Tibial artery (tissue), 4 donors: ENCODE results near the gene SLC4A1AP.

Source experiments
- DNase-seq, 2 donors: peaks; one replicate each; pipeline ENCODE4 v3.0.0-alpha.2; 2019
- H3K27ac ChIP-seq, 2 donors: fragments of 200-600 bp; sonication (generic) in 1 of 2; 1 replicate in 1 of 2; 2 replicates in 1 of 2; pipeline ENCODE4 v1.5.1; 2018 to 2019; ENCODE audit warnings: mild to moderate bottlenecking in 1 of 2
- H3K27me3 ChIP-seq, 2 donors: fragments of 200-600 bp; sonication (generic) in 1 of 2; one replicate each; pipeline versions ENCODE4 v1.5.1 to v1.6.0; 2016 to 2019
- H3K36me3 ChIP-seq, 3 donors: fragments of 200-600 bp; sonication (generic) in 2 of 3; one replicate each; pipeline ENCODE4 v1.5.1; 2016 to 2019; ENCODE audit warnings: mild to moderate bottlenecking in 2 of 3
- H3K4me1 ChIP-seq, 4 donors: fragments of 200-600 bp; sonication (generic) in 2 of 4; 1 replicate in 3 of 4; 2 replicates in 1 of 4; pipeline ENCODE4 v1.5.1; 2016 to 2019
- H3K4me3 ChIP-seq, 2 donors: fragments of 200-600 bp; sonication (generic) in 1 of 2; 1 replicate in 1 of 2; 2 replicates in 1 of 2; pipeline ENCODE4 v1.5.1; 2018 to 2019; ENCODE audit warnings: mild to moderate bottlenecking in 2 of 2
- H3K9me3 ChIP-seq, 3 donors: fragments of 200-600 bp; sonication (generic) in 1 of 3; one replicate each; pipeline ENCODE4 v1.5.1; 2016 to 2019
- CTCF ChIP-seq, 2 experiments: fragments of 200-600 bp in 1 of 2; fragments of 450-650 bp in 1 of 2; IDR thresholded peaks; one replicate each; pipeline ENCODE4 v1.5.1; 2017 to 2019; ENCODE audit warnings: antibody characterized with exemption in 2 of 2, mild to moderate bottlenecking in 1 of 2, moderate library complexity in 1 of 2
- intact Hi-C: fragments of 100-400 bp; cut with DNase I; formaldehyde crosslinking; loops from one replicate; pipeline ENCODE4 v1.15.0; 2023; ENCODE audit warnings: low total_unique reads

SLC4A1AP gene

GRCh38 chr2:27634291-27634690, 29.4 kb upstream of the SLC4A1AP start:
- Histone ChIP-seq H3K36me3 (peaks cover 51 to 82% (median 77%) of the 10 kb centered on the region in 3 donors), H3K9me3 (no peaks in the 10 kb centered on the region), H3K4me1 (peaks cover 0 to 9% (median 6%) of the 10 kb centered on the region in 4 donors), H3K27me3 (no peaks in the 10 kb centered on the region), H3K27ac (no peak overlapping the region), H3K4me3 (no peak overlapping the region)
- no peak for TF ChIP-seq CTCF (IDR thresholded peaks at IDR 0.05)
- intact Hi-C loops = no loop called here
- no peak for DNase-seq

GRCh38 chr2:27636766-27637165, 26.9 kb upstream of the SLC4A1AP start:
- no peak for TF ChIP-seq CTCF (IDR thresholded peaks at IDR 0.05)
- intact Hi-C loops = no loop called here

GRCh38 chr2:27638037-27638637, 25.6 kb upstream of the SLC4A1AP start:
- H3K4me3 ChIP-seq = no peak overlapping the region
- H3K4me1 ChIP-seq = no peaks in the 10 kb centered on the region
- no peaks in the 10 kb centered on the region for H3K27me3 ChIP-seq
- intact Hi-C loops = no loop called here
- peaks cover 77 to 95% (median 90%) of the 10 kb centered on the region in 3 donors for H3K36me3 ChIP-seq
- no peak for DNase-seq
- TF ChIP-seq CTCF (IDR thresholded peaks at IDR 0.05) = no peak
- H3K27ac ChIP-seq = no peak overlapping the region
- no peaks in the 10 kb centered on the region for H3K9me3 ChIP-seq

More at GRCh38 chr2:27636766-27637165, 26.9 kb upstream of the SLC4A1AP start:
- H3K36me3 ChIP-seq = peaks cover 70 to 94% (median 93%) of the 10 kb centered on the region in 3 donors
- no peaks in the 10 kb centered on the region for H3K9me3 ChIP-seq
- H3K27me3 ChIP-seq = no peaks in the 10 kb centered on the region
- no peaks in the 10 kb centered on the region for H3K4me1 ChIP-seq
- DNase-seq = no peak
- no peak overlapping the region for H3K27ac ChIP-seq
- no peak overlapping the region for H3K4me3 ChIP-seq

GRCh38 chr2:27638709-27639108, 25.0 kb upstream of the SLC4A1AP start:
- no peaks in the 10 kb centered on the region for H3K9me3 ChIP-seq
- H3K4me1 ChIP-seq = no peaks in the 10 kb centered on the region
- intact Hi-C loops = no loop called here
- TF ChIP-seq CTCF (IDR thresholded peaks at IDR 0.05) = no peak
- no peak for DNase-seq
- H3K27ac ChIP-seq = no peak overlapping the region
- H3K27me3 ChIP-seq = no peaks in the 10 kb centered on the region
- H3K36me3 ChIP-seq = peaks cover 77 to 95% (median 89%) of the 10 kb centered on the region in 3 donors
- no peak overlapping the region for H3K4me3 ChIP-seq

GRCh38 chr2:27640722-27641245, 22.9 kb upstream of the SLC4A1AP start:
- DNase-seq = no peak
- no peak for TF ChIP-seq CTCF (IDR thresholded peaks at IDR 0.05)
- Histone ChIP-seq H3K27ac (no peak overlapping the region), H3K4me3 (no peak overlapping the region), H3K36me3 (peaks cover 75 to 92% (median 83%) of the 10 kb centered on the region in 3 donors), H3K9me3 (no peaks in the 10 kb centered on the region), H3K27me3 (no peaks in the 10 kb centered on the region), H3K4me1 (no peaks in the 10 kb centered on the region)
- intact Hi-C loops = no loop called here
